Stimulated activated CD8-positive, alpha-beta memory T cell treated with anti-CD3 and anti-CD28 coated beads, Interleukin-2, amount 100 ng/mL, for 1 hour (primary cell): ENCODE results near the gene CSF1.
"Not testable (repeated sequence)": the region's sequence is repeated elsewhere in the genome, so short reads cannot be mapped to it uniquely, and the experiment has no call there.

Source experiments
- DNase-seq, 2 donors: peaks; one replicate each; pipeline ENCODE4 v3.0.0-alpha.2; 2020; ENCODE audit warnings: low read depth in 2 of 2

The CSF1 gene, protein sequence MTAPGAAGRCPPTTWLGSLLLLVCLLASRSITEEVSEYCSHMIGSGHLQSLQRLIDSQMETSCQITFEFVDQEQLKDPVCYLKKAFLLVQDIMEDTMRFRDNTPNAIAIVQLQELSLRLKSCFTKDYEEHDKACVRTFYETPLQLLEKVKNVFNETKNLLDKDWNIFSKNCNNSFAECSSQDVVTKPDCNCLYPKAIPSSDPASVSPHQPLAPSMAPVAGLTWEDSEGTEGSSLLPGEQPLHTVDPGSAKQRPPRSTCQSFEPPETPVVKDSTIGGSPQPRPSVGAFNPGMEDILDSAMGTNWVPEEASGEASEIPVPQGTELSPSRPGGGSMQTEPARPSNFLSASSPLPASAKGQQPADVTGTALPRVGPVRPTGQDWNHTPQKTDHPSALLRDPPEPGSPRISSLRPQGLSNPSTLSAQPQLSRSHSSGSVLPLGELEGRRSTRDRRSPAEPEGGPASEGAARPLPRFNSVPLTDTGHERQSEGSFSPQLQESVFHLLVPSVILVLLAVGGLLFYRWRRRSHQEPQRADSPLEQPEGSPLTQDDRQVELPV

DNA sequence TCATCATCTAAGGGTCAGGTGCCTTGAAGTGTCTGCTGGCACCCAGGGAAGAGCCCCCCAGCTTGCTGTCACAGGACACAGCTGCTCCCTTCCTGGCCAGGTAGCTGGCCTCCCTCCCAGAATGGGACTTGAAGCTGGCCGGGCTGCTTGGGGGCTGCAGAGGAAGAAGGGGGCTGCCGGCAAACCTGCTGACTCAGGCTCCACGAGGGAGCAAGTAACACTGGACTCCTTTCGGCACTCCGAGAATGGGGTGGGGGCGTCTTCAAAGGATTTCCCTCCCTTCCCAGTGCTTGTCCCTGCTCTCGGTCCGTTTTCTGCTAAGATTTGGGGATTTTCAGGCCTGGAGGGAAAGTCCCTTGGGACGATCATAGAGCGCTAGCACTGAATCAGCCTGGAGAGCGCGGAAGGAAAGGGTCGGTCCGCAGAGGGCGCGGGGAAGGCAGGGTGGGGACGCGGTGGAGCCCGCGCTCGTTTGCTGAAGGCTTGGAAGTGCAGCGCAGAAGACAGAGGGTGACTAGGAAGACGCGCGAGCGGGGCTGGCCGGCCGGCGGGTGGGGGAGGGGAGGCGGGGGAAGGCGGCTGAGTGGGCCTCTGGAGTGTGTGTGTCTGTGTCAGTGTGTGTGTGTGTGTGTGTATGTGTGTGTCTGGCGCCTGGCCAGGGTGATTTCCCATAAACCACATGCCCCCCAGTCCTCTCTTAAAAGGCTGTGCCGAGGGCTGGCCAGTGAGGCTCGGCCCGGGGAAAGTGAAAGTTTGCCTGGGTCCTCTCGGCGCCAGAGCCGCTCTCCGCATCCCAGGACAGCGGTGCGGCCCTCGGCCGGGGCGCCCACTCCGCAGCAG lies at the start of gene CSF1:
TSS of gene CSF1 (plus strand) at position 727 of the 840 bp plus-strand sequence. CDS start 175 bp downstream, outside the sequence.
- peak; percentile 29 to 46 for DNase-seq

DNA sequence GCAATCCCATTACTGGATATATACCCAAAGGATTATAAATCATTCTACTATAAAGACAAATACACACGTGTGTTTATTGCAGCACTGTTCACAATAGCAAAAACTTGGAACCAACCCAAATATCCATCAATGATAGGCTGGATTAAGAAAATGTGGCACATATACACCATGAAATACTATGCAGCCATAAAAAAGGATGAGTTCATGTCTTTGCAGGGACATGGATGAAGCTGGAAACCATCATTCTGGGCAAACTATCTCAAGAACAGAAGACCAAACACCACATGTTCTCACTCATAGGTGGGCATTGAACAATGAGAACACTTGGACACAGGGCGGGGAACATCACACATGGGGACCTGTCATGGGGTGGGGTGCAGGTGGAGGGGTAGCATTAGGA lies 49.0 kb upstream of the CSF1 start:
- not testable (repeated sequence) for DNase-seq

DNA sequence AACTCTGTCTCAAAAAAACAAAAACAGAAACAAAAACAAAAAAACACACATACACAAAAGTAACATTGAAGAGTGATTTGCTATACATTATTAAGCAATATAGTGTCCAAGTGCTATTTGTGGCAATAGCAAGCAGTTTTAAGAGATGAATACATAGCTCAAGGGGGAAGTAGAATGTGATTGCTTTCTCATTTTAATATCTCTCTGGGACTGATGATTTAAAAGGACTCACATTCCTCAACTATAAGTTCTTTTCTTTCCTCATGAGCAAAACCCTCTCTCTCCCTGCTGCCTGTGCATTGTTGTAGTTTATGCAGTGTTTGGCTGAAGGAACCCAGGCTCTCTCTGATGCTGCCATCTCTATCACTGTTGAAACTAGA lies 47.0 kb upstream of the CSF1 start:
- DNase-seq: no peak

DNA sequence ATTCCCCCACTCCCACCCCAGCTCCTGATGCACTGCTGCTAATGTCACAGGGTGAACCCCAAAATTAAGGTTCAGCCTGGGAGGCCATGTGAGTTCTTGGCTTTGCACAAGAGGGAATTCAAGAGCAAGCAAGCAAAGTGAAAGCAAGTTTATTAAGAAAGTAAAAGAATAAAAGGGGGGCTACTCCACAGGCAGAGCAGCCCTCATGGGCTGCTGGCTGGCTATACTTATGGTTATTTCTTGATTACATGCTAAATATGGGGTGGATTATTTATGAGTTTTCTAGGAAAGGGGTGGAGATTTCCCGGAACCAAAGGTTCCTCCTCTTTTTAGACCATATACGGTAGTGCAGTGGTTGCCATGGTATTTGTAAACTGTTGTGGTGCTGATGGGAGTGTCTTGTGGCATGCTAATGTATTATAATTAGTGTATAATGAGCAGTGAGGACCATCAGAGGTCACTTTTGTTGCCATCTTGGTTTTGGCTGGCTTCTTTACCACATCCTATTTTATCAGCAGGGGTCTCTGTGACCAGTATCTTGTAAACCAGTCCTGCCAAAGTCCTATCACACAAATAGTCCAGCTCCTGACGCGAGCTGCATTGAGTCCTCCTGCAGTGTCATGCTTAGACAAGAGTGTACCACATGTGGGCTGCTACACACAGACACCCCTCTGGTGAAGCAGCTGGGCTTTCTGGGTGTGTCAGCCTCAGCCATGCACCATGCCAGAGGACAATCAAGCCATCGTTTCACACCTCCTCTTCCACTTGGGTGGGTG lies 46.4 kb upstream of the CSF1 start:
- no peak for DNase-seq

DNA sequence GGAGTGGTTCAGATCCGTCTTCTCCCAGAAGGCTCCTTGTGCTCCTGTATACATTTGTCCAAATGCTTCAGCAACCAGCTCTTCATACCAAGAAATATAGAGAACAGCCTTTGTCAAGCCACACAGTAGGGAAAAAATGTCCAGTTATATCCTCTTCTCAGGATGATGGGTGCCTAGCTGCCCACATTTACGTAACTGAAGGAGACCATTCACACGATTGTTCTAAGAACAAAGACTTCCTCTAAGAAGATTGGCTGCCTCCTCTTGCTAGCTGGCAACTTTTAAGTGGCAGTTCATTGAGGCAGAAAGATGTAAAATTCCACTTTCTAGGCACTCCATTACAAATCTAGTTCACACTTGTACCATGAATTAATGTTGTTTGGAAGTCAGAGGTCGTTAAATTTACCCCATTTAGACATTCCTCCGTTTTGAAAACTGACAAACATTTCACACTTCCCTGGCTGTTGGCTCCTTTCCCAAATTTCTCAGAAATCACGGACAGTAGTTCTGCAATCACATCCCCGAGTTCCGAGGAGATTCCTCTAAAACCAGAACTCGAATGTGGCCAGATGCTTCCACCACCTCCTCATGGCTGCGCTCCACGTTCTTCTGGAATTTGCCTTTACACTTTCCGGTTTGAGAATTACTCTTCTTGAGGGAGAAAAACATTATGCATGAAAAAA lies 45.6 kb upstream of the CSF1 start:
- no peak for DNase-seq

DNA sequence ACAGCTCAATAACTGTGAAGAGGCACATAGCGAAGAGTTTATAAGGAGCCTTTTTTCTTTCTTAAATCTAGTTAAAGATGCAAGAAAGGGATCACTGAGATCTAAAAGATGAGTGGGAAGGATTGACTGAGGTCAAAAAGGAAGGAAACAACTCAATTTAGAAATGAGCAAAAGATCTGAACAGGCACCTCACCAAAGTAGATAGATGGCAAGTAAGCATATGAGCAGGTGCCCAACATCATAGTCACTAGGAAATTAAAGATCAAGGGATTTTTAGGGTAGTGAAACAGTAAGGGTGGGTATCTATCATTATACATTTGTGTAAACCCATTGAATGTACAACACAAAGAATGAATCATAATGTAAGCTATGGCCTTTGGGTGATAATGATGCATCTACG lies 44.6 kb upstream of the CSF1 start:
- DNase-seq: no peak

DNA sequence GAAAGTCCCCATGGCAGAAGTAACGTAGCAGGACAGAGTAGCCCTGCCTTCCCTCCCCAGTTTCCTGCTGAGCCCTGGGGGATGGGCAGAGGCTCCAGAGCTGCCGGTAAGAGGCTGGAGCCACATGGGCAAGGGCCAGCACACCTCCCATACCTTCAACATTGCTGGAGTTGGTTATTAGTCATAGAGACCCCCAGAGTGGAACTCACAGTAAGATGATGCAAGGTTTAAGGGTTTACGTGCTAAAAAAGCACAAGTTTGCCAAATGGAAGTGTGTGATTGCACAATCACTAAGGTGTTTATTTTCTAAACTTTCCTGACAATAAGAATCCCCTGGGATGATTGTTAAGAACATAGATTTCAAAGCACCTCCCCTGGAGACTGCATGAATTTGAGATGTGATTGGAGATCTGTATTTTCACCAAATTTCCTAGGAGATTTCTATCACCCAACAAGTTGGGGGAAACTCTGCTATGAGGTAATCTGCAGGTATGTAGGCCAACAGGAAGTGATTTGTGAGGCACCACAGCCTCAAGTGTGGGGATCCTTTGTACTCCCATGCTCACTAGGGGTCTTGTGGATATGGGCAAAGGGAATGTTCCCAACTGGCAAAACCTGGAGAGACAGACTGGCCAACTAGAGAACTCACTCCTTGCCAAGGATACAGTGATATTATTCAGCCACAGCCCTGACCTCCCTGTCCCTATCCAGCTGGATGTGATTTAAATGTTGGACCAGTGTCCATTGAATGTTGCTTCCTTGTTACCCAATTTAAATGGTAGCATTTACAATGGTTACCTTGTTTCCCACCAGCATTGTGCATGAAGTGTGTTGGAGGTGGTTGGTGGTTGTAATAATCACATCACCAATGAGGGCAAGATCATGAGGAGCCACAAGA lies 37.1 kb upstream of the CSF1 start:
- DNase-seq: no peak

DNA sequence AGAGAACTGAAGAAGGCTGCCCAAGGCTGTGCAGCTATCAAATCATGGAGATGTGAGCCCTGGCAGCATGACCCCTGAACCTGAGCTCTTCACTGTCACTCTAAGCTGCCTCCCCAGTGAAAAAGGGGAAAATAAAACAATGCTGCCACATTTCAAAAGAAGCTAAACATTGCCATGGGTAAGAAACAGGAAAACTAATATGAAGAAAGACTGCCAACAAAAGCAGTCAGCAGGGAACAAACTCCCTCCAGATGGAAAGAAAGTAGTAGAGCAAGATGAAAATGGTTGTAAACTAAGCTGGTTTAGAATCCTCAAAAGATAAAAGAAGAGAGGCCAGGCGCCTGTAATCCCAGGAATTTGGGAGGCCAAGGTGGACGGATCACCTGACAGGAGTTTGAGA lies 36.2 kb upstream of the CSF1 start:
- no peak for DNase-seq

DNA sequence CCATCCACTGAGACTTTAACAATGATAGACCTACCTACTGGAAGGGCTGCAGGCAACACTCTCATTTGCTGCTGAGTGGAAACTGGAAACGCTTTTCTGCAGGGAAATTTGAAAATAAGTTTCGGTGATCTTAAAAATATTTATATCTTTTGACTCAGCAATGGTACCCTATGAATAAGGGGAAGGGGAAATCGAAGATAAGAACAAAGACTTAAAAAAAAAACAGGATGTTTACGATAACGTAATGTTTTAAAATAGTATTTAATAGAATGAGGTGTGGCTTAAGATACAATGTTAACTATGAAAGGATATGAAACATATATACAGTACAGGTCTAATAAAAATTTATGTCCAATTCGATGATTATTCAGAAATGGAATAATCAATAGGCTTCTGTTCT lies 34.8 kb upstream of the CSF1 start:
- no peak for DNase-seq

DNA sequence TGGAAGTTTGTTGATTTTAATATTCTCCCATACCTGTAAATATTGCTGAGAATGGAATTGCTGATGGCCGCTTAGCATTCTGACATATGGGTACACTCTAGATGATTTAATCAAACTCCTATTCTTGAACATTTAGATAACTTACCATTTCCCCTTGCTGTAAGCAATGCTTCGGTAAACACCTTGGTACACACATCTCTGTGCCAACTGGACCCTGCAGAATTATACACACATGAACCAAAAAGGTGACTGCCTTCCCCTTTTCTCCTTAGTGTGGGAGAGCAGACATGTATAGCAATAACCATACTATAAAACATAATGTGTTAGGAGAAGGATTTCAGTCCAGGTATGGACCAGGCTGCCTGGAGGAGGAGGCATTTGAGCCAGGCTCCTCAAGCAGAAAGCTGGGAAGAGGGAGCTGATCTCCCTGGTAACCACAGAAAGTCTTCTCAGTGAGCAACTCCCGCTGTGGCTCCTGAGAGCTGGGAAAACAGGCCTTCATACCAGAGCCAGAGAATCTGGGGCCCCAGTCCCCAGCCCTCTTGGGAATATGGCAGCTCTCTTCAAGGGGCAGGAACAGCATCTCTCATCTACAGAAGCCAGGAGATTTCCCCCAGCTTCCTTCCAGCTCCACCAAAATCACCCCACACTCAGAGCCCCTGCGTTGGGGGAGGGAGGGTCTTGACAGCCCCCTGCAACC lies 33.9 kb upstream of the CSF1 start:
- no peak for DNase-seq

DNA sequence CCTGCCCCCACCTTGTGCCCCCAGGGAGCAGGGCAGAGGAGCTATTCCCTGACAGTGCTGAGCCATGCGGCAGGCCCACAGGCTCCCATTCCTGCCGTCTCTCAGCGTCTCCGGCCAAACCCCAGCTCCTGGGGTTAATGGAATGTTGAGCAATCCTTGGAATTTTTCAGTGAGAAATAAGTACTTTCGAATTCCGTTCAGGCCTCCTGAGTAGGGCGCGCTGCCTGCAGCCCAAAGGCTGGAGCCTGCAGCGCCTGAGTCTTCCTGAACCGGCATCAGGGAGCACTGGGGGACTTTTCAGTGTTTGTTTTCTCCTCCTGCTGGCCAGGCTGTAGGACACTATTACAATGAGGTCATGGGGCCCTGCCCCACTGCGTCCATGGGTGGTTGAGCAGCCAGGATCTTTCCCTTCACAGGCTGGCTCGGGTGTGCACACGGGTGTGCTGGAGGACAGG lies 33.3 kb upstream of the CSF1 start:
- no peak for DNase-seq

DNA sequence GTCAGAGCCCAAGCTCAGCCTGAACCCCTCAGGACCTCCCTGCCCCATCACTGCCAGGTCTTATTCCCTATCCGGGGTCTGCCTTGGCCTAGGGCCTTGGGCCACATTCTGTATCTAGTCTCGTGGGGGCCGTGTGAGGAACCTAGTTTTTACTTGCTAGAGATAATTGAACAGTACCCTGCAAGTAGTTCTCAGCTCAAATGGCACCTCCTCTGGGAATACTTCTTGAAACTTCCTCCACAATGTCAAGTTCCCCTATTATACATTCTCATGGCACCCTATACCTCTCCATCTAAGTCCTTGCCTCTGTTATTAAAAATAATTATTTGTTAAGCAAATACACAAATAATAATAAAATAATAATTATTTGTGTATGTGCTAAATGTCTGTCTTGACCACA lies 32.9 kb upstream of the CSF1 start:
- no peak for DNase-seq

DNA sequence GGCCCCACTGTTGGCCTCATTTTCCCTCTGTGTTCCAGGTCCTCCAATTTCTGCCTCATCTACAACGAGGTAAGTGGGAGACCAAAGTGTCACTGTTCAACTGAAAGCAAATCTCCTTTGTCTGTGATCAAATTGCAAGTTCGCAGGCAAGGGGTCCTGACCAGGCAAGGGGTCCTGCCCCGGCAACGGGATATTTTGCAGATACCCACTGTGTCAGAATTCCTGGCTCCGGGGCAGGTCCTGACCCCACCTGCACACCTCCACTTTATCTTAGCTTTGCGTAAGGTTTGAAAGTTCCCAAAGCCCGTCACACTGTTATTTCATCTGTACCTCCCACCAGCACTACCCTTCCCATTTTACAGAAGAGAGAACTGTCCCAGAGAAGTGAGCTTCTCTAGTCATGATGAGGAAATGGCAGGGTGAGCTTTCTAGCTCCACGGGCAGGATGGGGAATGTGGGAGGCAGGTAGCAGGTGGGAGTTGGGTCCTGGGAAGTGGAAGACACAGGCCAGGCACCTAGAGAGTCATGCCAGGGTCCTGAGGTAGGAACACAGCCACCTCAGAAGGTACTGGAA lies 32.0 kb upstream of the CSF1 start:
- no peak for DNase-seq

DNA sequence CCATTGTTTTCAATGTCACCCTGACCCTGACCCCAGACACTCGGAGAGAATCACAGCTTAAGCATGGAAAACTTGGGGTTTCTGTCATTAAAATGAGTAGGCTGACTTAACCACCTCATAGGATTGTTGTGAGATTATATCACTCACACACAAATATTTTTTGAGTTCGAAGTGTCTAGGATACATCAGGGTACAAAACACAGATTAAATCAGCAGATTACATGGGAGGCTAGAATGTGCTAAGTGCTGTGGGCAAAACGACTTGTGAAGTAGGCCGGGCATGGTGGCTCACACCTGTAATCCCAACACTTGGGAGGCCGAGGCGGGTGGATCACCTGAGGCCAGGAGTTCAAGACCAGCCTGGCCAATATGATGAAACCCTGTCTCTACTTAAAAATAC lies 31.3 kb upstream of the CSF1 start:
- not testable (repeated sequence) for DNase-seq

DNA sequence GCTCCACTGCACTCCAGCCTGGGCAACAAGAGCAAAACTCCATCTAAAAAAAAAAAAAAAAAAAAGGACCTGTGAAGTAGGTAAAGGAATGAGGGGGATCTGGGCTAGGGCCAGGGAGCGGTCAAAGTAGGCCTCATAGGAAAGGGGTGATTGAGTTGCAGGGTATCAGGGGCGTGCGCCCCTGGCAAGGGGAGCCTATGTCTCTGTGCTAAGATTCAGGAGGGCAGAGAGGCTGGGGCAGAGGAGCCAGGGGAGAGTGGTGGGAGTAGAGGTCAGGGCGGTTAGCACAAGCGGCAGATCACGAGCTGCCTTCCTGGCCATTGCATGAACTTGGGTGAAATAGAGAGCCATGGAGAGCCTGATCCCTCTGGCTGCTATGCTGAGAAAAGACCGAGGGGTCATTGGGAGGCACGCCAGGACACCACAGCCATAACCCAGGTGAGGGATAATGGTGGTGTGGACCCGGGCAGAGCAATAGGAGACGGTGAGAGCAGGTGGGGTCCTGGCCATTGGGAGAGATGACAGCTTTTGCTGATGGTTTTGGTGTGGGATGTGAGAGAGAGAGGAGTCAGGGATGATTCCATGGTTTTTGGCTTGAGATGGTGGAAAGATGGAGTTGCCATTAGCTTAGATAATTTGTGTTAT lies 30.6 kb upstream of the CSF1 start:
- no peak for DNase-seq

DNA sequence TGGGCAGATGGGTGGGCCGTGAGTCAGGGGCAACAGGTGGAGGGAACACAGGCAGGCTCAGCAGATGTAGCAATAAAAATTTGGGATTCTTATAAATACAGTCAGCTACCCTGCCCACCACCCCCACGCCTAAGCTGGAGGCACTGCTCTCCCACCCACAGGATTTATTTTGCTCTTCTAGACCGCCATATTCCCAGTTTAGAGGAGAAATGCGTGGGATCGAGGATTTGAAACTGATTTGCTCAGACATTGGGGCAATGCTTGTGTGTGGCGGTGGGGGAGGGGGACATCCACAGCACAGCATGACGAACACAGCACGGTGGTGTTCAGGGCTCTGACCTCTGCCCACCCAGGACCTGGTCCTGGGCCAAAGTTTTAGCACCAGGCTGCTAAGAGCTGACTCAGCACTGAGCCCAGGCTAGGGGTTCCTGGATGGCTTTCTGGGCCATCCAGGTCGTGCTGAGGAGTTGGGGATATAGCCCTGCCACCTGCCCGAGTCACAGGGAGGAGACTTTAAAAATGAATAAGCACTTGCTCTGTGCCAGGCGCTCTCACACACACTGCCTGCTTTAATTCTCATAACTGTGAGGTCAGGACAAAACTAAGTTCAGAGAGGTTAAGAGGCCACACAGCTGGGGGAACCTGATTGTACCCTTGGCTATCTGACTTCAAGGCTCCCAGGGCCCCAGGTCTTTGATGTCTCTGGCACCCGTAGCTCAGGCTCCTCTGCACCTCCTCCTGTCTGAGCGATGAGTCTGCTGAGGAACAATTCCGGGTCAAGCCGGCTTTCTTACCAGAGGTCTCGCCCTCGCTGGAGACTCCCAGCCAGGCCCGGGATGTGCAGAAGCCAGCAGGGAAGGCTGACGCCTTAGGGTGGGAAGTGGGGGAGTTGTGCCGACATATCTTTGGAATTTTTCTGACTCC lies 29.4 kb upstream of the CSF1 start:
- DNase-seq: no peak

DNA sequence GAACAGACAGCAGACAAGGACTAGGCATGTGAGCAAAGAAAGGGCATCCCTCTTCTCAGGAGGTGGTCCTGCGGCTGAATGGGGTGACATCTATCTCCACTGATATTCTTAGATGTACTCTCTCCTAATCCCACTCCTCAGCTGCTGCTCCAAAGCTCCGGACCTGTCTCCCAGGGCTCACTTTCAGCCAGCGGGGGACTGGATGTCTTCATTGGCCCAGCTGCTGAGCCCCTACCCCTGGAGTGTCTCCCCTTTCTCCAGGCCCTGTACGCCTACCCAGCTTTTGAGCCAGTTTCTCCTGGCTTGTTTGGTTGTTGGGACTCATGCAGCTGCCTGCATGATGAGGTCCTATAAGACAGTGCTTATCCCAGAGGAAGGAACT lies 28.8 kb upstream of the CSF1 start:
- no peak for DNase-seq
